ENCODE results near the gene LANCL1.

Gene LANCL1

DNA sequence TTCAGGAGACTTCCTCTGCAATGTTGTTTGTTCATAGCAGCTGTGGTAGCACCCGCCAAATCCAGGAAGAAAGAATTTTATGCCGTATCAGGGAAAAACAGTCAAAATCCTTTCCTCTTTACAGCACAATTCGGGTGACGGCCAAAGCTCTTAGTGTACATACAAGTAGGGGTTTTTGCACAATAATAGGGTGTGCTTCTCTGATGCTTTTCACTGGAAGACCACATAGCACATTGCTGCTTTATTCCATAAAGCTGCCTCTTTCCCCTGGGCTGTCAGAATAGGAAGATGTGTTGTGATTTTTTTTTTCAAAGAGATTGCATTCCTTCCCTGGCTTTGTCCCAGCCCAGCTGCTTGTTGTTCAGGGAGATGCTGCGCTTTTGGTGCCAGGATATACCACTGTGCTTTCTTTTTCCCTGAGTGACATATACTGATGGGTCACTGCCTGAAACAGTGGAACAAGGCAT lies 27.2 kb upstream of the LANCL1 start:
- no peak for DNase-seq
- no peak for TF ChIP-seq EZH2 (IDR thresholded peaks at IDR 0.05; ENCODE audit: borderline replicate concordance, low read depth, low read length, severe bottlenecking)
- TF ChIP-seq, protein P1, sequence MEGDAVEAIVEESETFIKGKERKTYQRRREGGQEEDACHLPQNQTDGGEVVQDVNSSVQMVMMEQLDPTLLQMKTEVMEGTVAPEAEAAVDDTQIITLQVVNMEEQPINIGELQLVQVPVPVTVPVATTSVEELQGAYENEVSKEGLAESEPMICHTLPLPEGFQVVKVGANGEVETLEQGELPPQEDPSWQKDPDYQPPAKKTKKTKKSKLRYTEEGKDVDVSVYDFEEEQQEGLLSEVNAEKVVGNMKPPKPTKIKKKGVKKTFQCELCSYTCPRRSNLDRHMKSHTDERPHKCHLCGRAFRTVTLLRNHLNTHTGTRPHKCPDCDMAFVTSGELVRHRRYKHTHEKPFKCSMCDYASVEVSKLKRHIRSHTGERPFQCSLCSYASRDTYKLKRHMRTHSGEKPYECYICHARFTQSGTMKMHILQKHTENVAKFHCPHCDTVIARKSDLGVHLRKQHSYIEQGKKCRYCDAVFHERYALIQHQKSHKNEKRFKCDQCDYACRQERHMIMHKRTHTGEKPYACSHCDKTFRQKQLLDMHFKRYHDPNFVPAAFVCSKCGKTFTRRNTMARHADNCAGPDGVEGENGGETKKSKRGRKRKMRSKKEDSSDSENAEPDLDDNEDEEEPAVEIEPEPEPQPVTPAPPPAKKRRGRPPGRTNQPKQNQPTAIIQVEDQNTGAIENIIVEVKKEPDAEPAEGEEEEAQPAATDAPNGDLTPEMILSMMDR (IDR thresholded peaks at IDR 0.05; ENCODE audit: borderline replicate concordance, extremely low read depth, low read length, poor library complexity, severe bottlenecking): no peak
- H3K79me2 ChIP-seq (ENCODE audit: insufficient read depth, low read length): no peaks in the 10 kb centered on the region
- H3K4me3 ChIP-seq (ENCODE audit: low read depth in 1 of 2, low read length in 2 of 2): no peak overlapping the region
- H3K27me3 ChIP-seq (ENCODE audit: insufficient read depth, low read length, poor library complexity): no peaks in the 10 kb centered on the region
- H3K9me3 ChIP-seq (ENCODE audit: insufficient read depth, low read length, severe bottlenecking): no peaks in the 10 kb centered on the region
- H3K4me2 ChIP-seq (ENCODE audit: insufficient read depth, low read length): no peak overlapping the region
- H3K4me1 ChIP-seq (ENCODE audit: insufficient read depth, low read length): no peaks in the 10 kb centered on the region; the same call in 1 of the 2 replicates
- H3K9ac ChIP-seq (ENCODE audit: low read depth, low read length): no peak overlapping the region
- no peaks in the 10 kb centered on the region for H3K36me3 ChIP-seq (ENCODE audit: insufficient read depth, low read length)
- H4K20me1 ChIP-seq (ENCODE audit: insufficient read depth, low read length): no peaks in the 10 kb centered on the region
- no peak for ATAC-seq (ENCODE audit: insufficient read depth, low read depth)
- H2AFZ ChIP-seq (ENCODE audit: low read depth, low read length): no peak overlapping the region
- no peak overlapping the region for H3K27ac ChIP-seq (ENCODE audit: low read length)

DNA sequence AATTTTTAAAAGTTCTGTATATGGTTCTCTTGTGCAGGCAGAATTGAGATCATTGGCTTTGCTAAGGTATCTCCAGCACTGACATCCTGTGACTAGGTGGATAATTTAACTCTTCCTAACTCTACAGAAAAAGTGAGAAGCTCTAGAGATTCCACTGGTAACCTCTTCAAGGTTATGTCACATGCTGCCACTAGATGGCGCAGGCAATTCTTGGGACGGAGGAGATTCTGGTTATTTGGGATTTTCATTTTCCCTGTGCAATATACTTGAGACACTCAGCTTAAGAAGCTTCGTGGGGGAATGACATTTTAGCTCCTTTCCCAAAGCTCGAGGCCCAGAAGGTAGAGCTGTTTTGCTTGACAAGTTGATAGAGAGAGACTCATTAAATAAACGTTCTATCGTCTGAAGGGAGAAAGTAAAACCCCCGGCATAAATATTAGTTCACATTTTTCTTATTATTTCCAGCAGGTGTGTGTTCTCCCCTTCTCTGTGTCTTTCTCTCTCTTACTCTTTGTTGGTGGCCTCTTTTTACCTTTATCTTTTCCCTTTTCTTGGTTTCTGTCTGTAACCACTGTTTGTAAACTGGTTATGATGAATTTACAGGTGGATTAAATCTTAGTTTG lies 26.6 kb upstream of the LANCL1 start:
- TF ChIP-seq, protein P1 (IDR thresholded peaks at IDR 0.05; ENCODE audit: borderline replicate concordance, extremely low read depth, low read length, poor library complexity, severe bottlenecking): peak; percentile 92
- no peak for TF ChIP-seq EZH2 (IDR thresholded peaks at IDR 0.05; ENCODE audit: borderline replicate concordance, low read depth, low read length, severe bottlenecking)
- 0 out of 2 replicates have a peak overlapping the region, but pooled peaks have one; percentile 21 for H3K4me2 ChIP-seq (ENCODE audit: insufficient read depth, low read length)
- H2AFZ ChIP-seq (ENCODE audit: low read depth, low read length): no peak overlapping the region
- H3K79me2 ChIP-seq (ENCODE audit: insufficient read depth, low read length): no peaks in the 10 kb centered on the region
- no peak overlapping the region for H3K4me3 ChIP-seq (ENCODE audit: low read depth in 1 of 2, low read length in 2 of 2)
- no peak overlapping the region for H3K27ac ChIP-seq (ENCODE audit: low read length)
- H3K4me1 ChIP-seq (ENCODE audit: insufficient read depth, low read length): no peaks in the 10 kb centered on the region; the same call in 1 of the 2 replicates
- H3K9me3 ChIP-seq (ENCODE audit: insufficient read depth, low read length, severe bottlenecking): no peaks in the 10 kb centered on the region
- H3K36me3 ChIP-seq (ENCODE audit: insufficient read depth, low read length): no peaks in the 10 kb centered on the region
- H3K27me3 ChIP-seq (ENCODE audit: insufficient read depth, low read length, poor library complexity): no peaks in the 10 kb centered on the region
- H4K20me1 ChIP-seq (ENCODE audit: insufficient read depth, low read length): no peaks in the 10 kb centered on the region
- ATAC-seq (ENCODE audit: insufficient read depth, low read depth) (peak; percentile 81), DNase-seq (peak; percentile 43)
- no peak overlapping the region for H3K9ac ChIP-seq (ENCODE audit: low read depth, low read length)

DNA sequence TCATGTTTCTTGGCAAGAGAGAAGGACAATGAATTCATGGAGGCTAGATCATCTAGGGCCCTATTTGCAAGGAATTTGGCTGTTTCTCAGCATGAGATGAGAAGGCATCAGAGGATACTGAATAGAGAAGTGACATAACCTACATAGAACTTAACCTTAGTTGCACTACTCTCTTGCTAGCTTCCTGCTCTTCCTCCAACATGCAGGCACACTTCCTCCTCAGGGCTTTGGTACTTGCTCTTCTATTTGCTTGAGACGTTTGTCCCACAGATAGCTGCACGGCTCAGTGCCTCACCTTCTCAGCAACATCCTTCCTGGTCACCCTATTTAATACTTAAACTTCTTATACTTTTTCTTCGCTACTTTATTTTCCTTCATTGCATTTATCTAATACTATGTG lies 20.0 kb upstream of the LANCL1 start:
- H4K20me1 ChIP-seq (ENCODE audit: insufficient read depth, low read length): no peaks in the 10 kb centered on the region
- ATAC-seq (ENCODE audit: insufficient read depth, low read depth): no peak
- no peak for DNase-seq
- no peaks in the 10 kb centered on the region for H3K9me3 ChIP-seq (ENCODE audit: insufficient read depth, low read length, severe bottlenecking)
- H3K36me3 ChIP-seq (ENCODE audit: insufficient read depth, low read length): no peaks in the 10 kb centered on the region
- no peaks in the 10 kb centered on the region for H3K79me2 ChIP-seq (ENCODE audit: insufficient read depth, low read length)
- no peak overlapping the region for H3K4me2 ChIP-seq (ENCODE audit: insufficient read depth, low read length)
- no peak overlapping the region for H2AFZ ChIP-seq (ENCODE audit: low read depth, low read length)
- no peak overlapping the region for H3K4me3 ChIP-seq (ENCODE audit: low read depth in 1 of 2, low read length in 2 of 2)
- TF ChIP-seq, protein P1 (IDR thresholded peaks at IDR 0.05; ENCODE audit: borderline replicate concordance, extremely low read depth, low read length, poor library complexity, severe bottlenecking): no peak
- TF ChIP-seq EZH2 (IDR thresholded peaks at IDR 0.05; ENCODE audit: borderline replicate concordance, low read depth, low read length, severe bottlenecking): no peak
- no peak overlapping the region for H3K9ac ChIP-seq (ENCODE audit: low read depth, low read length)
- H3K27me3 ChIP-seq (ENCODE audit: insufficient read depth, low read length, poor library complexity): no peaks in the 10 kb centered on the region
- no peak overlapping the region for H3K27ac ChIP-seq (ENCODE audit: low read length)
- peaks cover 6% of the 10 kb centered on the region; the same call in 1 of the 2 replicates for H3K4me1 ChIP-seq (ENCODE audit: insufficient read depth, low read length)
